Measurements from ENCODE around the gene EFNB2. TPM values are rescaled to one million over a fixed set of nuclear protein-coding genes. Genes with fewer than 3 reads are reported as not detected.

EFNB2 gene
- total and polyA plus RNA-seq, 4 donors, result 2.6 to 6.1 (median 3.4) TPM

- H3K9me3 ChIP-seq (ENCODE audit: control insufficient read depth in 4 of 4, low read length in 3 of 4), result no peaks in the 10 kb centered on the region
- H3K27me3 ChIP-seq (ENCODE audit: control insufficient read depth in 4 of 4, insufficient read depth in 4 of 4, low read length in 3 of 4), result no peaks in the 10 kb centered on the region
- H3K36me3 ChIP-seq (ENCODE audit: control insufficient read depth in 4 of 4, insufficient read depth in 3 of 4, low read depth in 1 of 4, low read length in 3 of 4), result no peaks in the 10 kb centered on the region
- no peaks in the 10 kb centered on the region for H3K4me1 ChIP-seq (ENCODE audit: control insufficient read depth in 4 of 4, insufficient read depth in 4 of 4, low read length in 3 of 4)
- H3K27ac ChIP-seq (ENCODE audit: low read depth in 1 of 2, low read length in 2 of 2), result peak overlapping the region in 1 of 2 donors; percentile 19
- H3K4me3 ChIP-seq (ENCODE audit: low read depth in 1 of 3, low read length in 3 of 3), result no peak overlapping the region
- 38% methylated on average over 6 of the region's 6 CpGs for WGBS
- TF ChIP-seq FOXA1 (IDR thresholded peaks at IDR 0.05) (no peak), HNF4G (IDR thresholded peaks at IDR 0.05) (no peak), SP1 (IDR thresholded peaks at IDR 0.05) (no peak), RAD21 (IDR thresholded peaks at IDR 0.05) (peak in 1 of 2 donors; percentile 3)
- no peak overlapping the region for H3K9ac ChIP-seq (ENCODE audit: low read depth in 1 of 2, low read length in 2 of 2)
- DNase-seq (ENCODE audit: low spot score), result no peak
These were observed 39.1 kb downstream of the EFNB2 start for GRCh38 chr13:106496072-106496997.

- TF ChIP-seq NR2F2 (IDR thresholded peaks at IDR 0.05) (no peak), JUND (IDR thresholded peaks at IDR 0.05) (no peak), TAF1 (conservative IDR thresholded peaks at IDR 0.05) (no peak)
- Histone ChIP-seq H3K9me3 (ENCODE audit: control insufficient read depth in 4 of 4, low read length in 3 of 4) (no peaks in the 10 kb centered on the region), H3K4me1 (ENCODE audit: control insufficient read depth in 4 of 4, insufficient read depth in 4 of 4, low read length in 3 of 4) (peaks cover 0 to 1% (median 0%) of the 10 kb centered on the region in 4 donors), H3K4me3 (ENCODE audit: low read depth in 1 of 3, low read length in 3 of 3) (no peak overlapping the region), H3K36me3 (ENCODE audit: control insufficient read depth in 4 of 4, insufficient read depth in 3 of 4, low read depth in 1 of 4, low read length in 3 of 4) (no peaks in the 10 kb centered on the region), H3K9ac (ENCODE audit: low read depth in 1 of 2, low read length in 2 of 2) (no peak overlapping the region), H3K27ac (ENCODE audit: low read depth in 1 of 2, low read length in 2 of 2) (no peak overlapping the region), H3K27me3 (ENCODE audit: control insufficient read depth in 4 of 4, insufficient read depth in 4 of 4, low read length in 3 of 4) (peaks cover 0 to 3% (median 0%) of the 10 kb centered on the region in 4 donors)
- no peak for DNase-seq (ENCODE audit: low spot score)
- WGBS, result 76% methylated on average over 3 of the region's 3 CpGs
These were observed 40.5 kb downstream of the EFNB2 start for GRCh38 chr13:106494936-106495335.

DNA sequence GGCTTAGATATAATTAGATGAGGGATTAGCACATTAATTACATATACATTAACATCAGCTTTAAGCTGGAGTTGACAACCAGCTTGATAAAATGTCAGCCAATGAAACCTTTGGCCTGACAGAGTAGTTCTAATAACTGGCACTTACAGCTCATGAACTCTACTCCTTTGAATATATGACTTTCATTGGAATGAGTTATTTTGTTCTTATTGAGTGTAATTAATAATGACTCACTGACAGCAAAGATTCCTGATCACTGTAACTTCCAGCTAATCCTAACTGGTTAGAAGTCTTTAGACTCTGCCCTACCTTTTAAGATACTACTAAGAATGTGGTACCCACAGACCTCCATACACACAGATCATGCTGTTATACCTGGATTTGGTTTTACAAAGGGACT is 41.0 kb downstream of the EFNB2 start:
- Histone ChIP-seq H3K9me3 (ENCODE audit: control insufficient read depth in 4 of 4, low read length in 3 of 4) (no peaks in the 10 kb centered on the region), H3K36me3 (ENCODE audit: control insufficient read depth in 4 of 4, insufficient read depth in 3 of 4, low read depth in 1 of 4, low read length in 3 of 4) (no peaks in the 10 kb centered on the region), H3K9ac (ENCODE audit: low read depth in 1 of 2, low read length in 2 of 2) (no peak overlapping the region), H3K27me3 (ENCODE audit: control insufficient read depth in 4 of 4, insufficient read depth in 4 of 4, low read length in 3 of 4) (peaks cover 0 to 4% (median 0%) of the 10 kb centered on the region in 4 donors), H3K27ac (ENCODE audit: low read depth in 1 of 2, low read length in 2 of 2) (no peak overlapping the region), H3K4me3 (ENCODE audit: low read depth in 1 of 3, low read length in 3 of 3) (no peak overlapping the region), H3K4me1 (ENCODE audit: control insufficient read depth in 4 of 4, insufficient read depth in 4 of 4, low read length in 3 of 4) (peaks cover 0 to 1% (median 0%) of the 10 kb centered on the region in 4 donors)
- no peak for DNase-seq (ENCODE audit: low spot score)
- TF ChIP-seq SP1 (IDR thresholded peaks at IDR 0.05), result no peak
- no peak for TF ChIP-seq HNF4A (conservative IDR thresholded peaks at IDR 0.05)
- TF ChIP-seq HNF4G (IDR thresholded peaks at IDR 0.05), result no peak
- TF ChIP-seq NR2F2 (IDR thresholded peaks at IDR 0.05), result no peak
- TF ChIP-seq RAD21 (IDR thresholded peaks at IDR 0.05), result no peak
- TF ChIP-seq RXRA (IDR thresholded peaks at IDR 0.05), result no peak
- TF ChIP-seq, protein P1, sequence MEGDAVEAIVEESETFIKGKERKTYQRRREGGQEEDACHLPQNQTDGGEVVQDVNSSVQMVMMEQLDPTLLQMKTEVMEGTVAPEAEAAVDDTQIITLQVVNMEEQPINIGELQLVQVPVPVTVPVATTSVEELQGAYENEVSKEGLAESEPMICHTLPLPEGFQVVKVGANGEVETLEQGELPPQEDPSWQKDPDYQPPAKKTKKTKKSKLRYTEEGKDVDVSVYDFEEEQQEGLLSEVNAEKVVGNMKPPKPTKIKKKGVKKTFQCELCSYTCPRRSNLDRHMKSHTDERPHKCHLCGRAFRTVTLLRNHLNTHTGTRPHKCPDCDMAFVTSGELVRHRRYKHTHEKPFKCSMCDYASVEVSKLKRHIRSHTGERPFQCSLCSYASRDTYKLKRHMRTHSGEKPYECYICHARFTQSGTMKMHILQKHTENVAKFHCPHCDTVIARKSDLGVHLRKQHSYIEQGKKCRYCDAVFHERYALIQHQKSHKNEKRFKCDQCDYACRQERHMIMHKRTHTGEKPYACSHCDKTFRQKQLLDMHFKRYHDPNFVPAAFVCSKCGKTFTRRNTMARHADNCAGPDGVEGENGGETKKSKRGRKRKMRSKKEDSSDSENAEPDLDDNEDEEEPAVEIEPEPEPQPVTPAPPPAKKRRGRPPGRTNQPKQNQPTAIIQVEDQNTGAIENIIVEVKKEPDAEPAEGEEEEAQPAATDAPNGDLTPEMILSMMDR (IDR thresholded peaks at IDR 0.05; ENCODE audit: low read depth, low read length, missing input control), result no peak
- TF ChIP-seq EGR1 (IDR thresholded peaks at IDR 0.05; ENCODE audit: low read depth in 2 of 2), result no peak
- TF ChIP-seq, protein P2, sequence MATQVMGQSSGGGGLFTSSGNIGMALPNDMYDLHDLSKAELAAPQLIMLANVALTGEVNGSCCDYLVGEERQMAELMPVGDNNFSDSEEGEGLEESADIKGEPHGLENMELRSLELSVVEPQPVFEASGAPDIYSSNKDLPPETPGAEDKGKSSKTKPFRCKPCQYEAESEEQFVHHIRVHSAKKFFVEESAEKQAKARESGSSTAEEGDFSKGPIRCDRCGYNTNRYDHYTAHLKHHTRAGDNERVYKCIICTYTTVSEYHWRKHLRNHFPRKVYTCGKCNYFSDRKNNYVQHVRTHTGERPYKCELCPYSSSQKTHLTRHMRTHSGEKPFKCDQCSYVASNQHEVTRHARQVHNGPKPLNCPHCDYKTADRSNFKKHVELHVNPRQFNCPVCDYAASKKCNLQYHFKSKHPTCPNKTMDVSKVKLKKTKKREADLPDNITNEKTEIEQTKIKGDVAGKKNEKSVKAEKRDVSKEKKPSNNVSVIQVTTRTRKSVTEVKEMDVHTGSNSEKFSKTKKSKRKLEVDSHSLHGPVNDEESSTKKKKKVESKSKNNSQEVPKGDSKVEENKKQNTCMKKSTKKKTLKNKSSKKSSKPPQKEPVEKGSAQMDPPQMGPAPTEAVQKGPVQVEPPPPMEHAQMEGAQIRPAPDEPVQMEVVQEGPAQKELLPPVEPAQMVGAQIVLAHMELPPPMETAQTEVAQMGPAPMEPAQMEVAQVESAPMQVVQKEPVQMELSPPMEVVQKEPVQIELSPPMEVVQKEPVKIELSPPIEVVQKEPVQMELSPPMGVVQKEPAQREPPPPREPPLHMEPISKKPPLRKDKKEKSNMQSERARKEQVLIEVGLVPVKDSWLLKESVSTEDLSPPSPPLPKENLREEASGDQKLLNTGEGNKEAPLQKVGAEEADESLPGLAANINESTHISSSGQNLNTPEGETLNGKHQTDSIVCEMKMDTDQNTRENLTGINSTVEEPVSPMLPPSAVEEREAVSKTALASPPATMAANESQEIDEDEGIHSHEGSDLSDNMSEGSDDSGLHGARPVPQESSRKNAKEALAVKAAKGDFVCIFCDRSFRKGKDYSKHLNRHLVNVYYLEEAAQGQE (IDR thresholded peaks at IDR 0.05), result no peak

Measured in liver (tissue), 9 donors.